Sciatic nerve (tissue), 2 donors: Measurements from ENCODE around the gene CSNK2B. TPM values are rescaled to one million over a fixed set of nuclear protein-coding genes. Genes with fewer than 3 reads are reported as not detected.
A peak's percentile ranks its signal among the peaks of the same experiment; 100 is the strongest.

Source experiments
- ATAC-seq: fragments of 200-7000 bp; cut with Tn5 transposase; one replicate; pipeline ENCODE4 v1.9.1; 2020; ENCODE audit warnings: mild to moderate bottlenecking, moderate library complexity
- DNase-seq: peaks from one replicate; pipeline ENCODE4 v3.0.0-alpha.2; 2020; ENCODE audit warnings: low spot score
- intact Hi-C: fragments of 100-400 bp; cut with DNase I; formaldehyde crosslinking; loops from one replicate; pipeline ENCODE4 v1.14.2; 2022
- total RNA-seq: library from RNA; stranded (reverse); fragmentation: NEBNext Ultra II Directional; extraction: Animal tissue kit (Norgen Biotek cat#: 25700); gene quantifications from one replicate; pipeline ENCODE4 v1.2.1, GENCODE V29; 2021
- donor health status: DM: no; HTN: no; CAD: no.
- donor health status: DM: no; HTN: no; CAD: no.

The CSNK2B gene
- total RNA-seq, 1 donor from 2014 or later = 116 TPM

DNA sequence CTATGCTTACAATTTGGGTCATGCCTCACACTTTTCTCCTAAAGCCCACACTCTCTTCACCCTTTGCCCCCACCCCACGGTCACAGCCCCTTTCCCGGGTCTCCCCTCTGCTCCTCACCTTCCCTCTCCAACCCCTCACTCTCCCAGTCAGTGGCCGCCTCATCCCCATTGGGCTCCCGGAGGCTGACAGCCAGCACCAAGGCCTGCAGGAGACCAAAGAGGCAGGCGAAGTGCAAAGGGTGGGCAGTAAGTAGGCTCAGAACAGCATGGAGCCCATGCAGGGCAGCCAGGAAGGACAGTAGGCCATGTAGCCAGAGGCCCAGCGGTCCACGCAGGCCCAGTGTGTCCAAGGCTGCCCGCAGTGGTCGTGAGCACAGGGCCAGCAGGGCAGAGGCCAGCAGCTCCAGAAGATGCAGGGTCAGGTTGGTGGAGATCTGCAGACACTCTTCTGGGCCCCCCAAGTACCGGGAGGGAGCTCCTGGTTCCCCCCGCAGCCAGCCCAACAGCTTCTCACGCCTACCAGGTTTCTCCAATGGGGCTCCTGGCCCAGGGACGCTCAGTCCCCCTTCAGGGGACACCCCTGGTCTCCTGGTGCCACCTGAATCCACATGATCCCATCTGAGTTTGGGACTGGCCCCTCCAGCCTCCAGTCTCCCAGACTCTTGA is 6.8 kb upstream of the CSNK2B start:
- intact Hi-C loops = no loop called here
- no peak for ATAC-seq

GRCh38 chr6:31659649-31660380 is 6.1 kb upstream of the CSNK2B start:
- DNase-seq = no peak
- no peak for ATAC-seq
- intact Hi-C loops = no loop called here

More for the DNA sequence above, 6.8 kb upstream of the CSNK2B start:
- no peak for DNase-seq

DNA sequence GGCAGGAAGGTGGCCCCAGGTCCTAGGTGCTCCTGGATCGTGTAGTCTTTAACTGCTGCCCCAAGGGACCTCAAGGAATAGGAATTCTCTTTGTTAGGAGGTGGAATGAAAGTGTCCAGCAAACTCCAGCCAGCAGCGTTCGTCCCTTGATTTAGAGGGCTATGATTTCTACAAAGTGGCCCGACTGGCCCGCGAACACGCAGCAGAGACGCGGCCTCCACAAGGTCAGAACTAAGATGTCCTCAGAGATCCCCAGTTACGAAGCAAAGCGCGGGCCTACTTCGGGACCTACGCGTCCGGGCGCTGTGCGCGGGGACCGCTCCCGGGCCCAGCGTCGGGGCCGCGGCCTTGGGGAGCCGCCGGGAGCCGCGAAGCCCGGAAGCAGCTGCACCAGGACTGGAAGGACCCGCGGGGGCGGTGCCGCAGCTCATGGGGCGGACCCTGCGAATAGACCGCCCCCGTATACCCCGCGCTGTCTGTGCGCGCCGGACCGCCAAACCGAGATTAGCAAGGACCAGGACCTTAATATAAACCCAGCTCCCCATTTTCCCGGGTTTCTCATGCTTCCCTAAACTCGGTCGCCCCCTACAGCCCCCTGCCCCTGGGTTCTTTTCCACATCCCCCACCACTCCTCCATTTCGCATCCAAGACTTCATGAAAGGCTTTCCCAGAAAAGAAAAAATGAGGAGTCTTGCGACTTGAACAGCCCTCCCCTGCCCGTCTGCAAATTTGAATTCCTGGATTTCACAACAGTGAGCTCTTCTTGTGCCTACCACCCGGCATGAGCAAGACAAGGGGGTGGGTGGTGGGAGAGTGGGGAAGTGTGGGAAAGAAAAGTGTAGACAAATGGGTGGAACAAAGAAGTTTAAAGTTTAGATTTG is 5.3 kb upstream of the CSNK2B start, which contains the start of gene C6orf47:
Gene C6orf47 (minus strand): TSS at position 398 of the 881 bp plus-strand sequence. CDS start 831 bp downstream, outside the sequence.
- ATAC-seq = peak; percentile 77
- DNase-seq = peak; percentile 92
- intact Hi-C loops = no loop called here

DNA sequence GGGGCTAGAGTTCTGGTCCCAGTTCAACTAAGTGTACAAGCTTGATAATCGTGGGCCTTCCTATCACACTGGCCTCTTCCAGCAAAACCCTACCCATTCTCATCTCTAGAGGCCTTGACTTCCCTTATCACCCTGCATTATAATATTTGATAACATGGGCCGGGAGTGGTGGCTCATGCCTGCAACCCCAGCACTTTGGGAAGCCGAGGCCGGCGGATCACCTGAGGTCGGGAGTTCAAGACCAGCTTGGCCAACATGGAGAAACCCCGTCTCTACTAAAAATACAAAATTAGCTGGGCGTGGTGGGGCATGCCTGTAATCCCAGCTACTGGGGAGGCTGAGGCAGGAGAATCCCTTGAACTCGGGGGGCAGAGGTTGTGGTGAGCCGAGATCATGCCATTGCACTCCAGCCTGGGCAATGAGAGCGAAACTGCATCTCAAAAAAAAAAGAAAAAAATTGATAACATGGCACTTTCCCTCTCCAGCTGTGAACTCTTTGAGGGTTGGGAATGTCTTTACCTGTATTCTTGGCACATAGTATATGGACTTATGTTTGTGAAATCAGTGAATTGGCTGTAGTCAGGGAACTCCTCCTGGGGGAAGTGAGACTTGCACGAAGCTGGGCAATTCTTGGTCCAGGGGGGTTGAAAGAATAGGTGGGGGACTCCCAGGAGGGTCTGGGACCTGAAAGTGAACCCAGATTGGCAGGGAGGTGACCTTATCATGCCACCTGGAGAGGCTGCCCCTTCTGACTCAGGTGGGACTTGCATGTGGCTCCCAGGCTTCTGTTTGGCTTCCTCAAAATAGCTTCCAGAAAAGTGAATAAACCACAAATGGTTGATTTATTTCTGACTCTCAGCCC is 4.4 kb upstream of the CSNK2B start:
- no peak for DNase-seq
- intact Hi-C loops = no loop called here
- ATAC-seq = no peak

GRCh38 chr6:31662124-31662723 is 3.7 kb upstream of the CSNK2B start:
- intact Hi-C loops = no loop called here
- ATAC-seq (no peak), DNase-seq (no peak)

DNA sequence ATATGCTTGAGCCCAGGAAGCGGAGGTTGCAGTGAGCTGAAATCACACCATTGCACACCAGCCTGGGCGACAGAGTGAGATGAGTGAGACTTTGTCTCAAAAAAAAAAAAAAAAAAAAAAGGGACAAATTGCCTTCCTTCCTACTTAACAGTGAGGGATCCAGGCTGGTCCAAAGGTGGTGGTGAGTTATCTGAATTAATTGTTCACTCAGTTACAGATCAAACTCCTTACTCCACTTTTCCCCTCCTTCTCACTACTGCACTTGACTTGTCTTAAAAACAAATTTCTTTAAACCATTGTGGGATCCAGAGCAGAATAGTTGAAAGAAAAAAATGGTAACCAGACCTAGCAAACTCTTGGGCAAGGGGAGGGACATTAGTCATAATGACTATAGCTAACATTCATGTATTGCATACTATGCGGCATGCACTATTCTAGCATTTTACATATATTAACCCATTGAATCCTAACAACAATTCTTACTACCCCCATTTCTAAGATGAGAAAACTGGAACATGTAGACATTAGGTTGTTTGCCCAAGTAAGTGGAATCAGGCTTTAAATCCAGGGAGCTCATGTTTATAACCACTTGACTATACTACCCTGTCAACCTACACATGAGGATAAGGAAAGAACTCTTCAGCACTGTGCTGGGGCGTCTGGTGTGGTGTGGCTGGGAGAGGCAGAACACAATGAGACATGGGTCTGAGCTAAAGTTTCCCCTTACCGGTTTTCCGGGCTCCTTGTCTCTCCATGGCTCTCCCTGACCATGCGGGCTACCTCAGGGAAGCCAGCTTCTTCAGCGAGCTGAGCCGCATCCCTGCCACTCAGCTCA is 2.5 kb upstream of the CSNK2B start:
- intact Hi-C loops = no loop called here
- ATAC-seq = no peak
- no peak for DNase-seq

DNA sequence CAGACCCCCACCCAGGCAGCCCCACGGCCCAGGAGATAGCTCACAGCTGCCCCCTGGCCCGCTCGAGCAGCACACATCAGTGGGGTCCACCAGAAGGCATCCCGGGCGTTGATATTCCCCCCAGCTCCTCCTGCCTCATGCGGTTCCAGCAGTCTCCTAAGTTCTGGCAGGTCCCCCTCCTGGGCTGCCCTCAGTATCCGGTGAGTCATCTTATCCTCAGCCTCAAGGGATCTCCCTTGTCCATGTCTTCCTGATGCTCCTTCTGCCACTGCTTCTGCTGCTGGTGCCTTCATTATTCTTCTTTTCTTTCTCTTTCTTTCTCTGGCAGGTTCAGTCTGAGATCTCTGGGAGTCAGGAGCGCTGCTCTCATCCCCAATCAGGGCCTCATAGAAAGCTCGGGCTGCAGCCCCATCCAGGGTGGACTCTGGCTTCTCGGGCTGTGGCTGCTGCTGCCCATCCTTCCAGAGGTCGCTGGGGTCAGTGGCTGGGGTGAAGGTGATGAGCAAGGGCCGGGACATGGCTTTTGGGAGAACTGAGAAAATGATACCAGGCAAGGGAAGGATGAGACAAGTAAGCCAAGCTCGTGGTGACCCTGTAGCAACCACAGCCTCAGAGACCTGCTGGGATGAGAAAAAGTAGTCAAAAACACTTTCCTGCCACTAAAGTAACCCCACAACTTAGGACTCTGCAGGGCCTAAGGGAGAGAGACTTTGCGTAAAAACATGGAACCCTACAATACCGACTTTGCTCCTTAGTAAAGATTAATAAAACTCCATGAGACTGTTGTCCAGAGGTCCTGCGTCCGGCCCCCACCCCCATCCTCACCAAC is 1.7 kb upstream of the CSNK2B start:
- intact Hi-C loops = no loop called here
- DNase-seq = no peak
- ATAC-seq = peak; percentile 25

GRCh38 chr6:31664790-31665500 is 935 bp upstream of the CSNK2B start, which contains the start of gene GPANK1:
Gene GPANK1 (minus strand): TSS chr6:31664997. CDS start chr6:31664478, 519 bp downstream.
- intact Hi-C loops = no loop called here
- DNase-seq (peak; percentile 92), ATAC-seq (peak; percentile 84)

DNA sequence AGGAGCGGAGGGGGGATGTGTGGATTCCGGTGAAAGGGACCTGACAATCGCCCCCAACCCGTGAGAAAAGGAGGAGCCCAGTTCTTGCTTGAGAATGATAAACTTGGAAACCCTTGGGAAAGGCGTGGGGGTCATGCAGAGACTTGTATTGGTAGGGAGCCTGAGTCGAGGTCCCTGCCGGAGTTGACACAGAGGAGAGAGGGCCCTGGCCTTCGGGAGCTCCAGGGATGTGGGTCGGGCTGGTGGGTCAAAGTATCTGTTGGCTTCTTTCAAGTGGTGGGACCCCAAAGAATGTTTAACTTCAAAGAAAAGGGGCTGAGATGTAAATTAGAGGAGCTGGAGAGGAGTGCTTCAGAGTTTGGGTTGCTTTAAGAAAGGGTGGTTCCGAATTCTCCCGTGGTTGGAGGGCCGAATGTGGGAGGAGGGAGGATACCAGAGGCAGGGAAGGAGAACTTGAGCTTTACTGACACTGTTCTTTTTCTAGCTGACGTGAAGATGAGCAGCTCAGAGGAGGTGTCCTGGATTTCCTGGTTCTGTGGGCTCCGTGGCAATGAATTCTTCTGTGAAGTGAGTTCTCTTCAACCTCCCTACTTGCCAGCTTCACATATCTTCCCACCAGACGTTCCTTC is 571 bp downstream of the CSNK2B start:
- ATAC-seq = no peak
- intact Hi-C loops = no loop called here

DNA sequence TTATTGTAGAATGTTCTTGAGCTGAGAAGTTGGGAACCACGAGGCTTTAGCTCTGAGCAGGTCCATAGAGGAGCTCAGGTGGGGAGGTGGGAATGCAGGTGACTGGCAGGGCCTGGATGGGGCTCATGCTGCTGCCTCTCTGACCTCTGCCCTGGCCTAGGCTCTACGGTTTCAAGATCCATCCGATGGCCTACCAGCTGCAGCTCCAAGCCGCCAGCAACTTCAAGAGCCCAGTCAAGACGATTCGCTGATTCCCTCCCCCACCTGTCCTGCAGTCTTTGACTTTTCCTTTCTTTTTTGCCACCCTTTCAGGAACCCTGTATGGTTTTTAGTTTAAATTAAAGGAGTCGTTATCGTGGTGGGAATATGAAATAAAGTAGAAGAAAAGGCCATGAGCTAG is 3.8 kb downstream of the CSNK2B start, which contains the start of gene LY6G5B:
Gene LY6G5B (plus strand): TSS at position 301 of the 400 bp plus-strand sequence. CDS start 975 bp downstream, outside the sequence.
- DNase-seq = no peak
- intact Hi-C loops = no loop called here
- ATAC-seq = no peak

More for the DNA sequence above, 571 bp downstream of the CSNK2B start:
- DNase-seq = no peak

DNA sequence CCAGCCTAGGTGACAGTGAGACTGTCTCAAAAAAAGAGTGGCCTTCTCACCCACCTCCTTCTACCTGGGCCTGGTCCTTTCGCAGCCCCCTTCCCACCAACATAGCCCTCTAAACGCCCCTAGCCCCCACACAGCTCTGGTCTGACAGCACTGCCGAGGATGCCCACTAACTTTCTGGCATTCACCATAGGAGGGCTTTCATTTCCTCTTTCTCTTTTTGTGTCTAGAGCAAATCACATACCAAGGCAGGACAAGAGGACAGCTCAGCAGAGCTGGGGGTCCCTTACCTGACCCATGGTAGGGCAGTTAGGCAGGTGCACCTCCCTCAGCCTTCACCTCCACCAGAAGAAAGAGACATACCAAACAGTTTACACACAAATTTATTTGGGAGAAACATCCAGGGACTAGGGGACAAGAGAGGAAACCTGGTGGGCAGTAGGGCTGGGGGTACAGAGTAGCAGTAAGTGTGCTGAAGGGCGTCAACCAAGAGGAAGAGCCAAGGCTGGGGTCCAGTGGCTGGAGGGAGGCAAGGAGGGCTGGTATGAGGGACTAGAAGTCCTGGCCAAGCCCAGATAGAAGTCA is 10.5 kb downstream of the CSNK2B start:
- intact Hi-C loops = no loop called here
- ATAC-seq (no peak), DNase-seq (no peak)

DNA sequence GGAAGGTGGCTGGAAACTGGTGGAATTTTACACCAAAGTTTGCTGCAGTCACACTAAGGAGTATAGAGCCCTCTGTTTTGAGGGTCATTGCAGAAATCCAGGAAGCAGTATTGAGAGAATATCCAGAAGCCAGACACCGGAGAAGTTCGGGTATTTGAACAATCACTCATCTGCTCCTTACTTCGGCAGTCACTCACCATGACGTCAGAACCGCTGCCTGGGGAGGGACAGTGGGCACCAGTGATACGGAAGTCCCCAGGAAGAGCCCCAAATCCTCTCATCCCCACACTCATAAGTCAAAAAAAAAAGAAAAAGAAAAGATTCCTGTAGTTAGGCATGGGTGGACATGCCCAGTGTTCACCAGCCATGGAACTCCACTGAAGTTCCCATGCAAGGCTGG is 11.0 kb downstream of the CSNK2B start:
- DNase-seq (no peak), ATAC-seq (no peak)
- intact Hi-C loops = no loop called here

- intact Hi-C loops = no loop called here
- ATAC-seq = no peak
- no peak for DNase-seq
These were observed 12.1 kb downstream of the CSNK2B start for GRCh38 chr6:31677955-31678354.

- peak; percentile 84 for ATAC-seq
- intact Hi-C loops = loop anchor here (10.0 kb wide), 1 partner anchor 154 kb away; no protein-coding TSS in a partner anchor
- DNase-seq = peak; percentile 90
These were observed 14.6 kb downstream of the CSNK2B start, which contains the start of gene LY6G5C for GRCh38 chr6:31680226-31681134. Gene LY6G5C (minus strand): TSS chr6:31681067. CDS start chr6:31680373, 694 bp downstream.
